Measurements from ENCODE around the gene ENTPD7. TPM values are rescaled to one million over a fixed set of nuclear protein-coding genes. Genes with fewer than 3 reads are reported as not detected.

Gene ENTPD7
- total and polyA plus RNA-seq, 2 of the 8 experiments (the other 6 are each of a cell fraction or from before 2014, with no cell fraction given) = 5.0 to 15.6 TPM

GRCh38 chr10:99731306-99732032 lies 72.2 kb downstream of the ENTPD7 start (continued):
- peak in 1 of 3 experiments; percentile 3; a peak in 1 of 4 replicates for TF ChIP-seq CTCF (IDR thresholded peaks at IDR 0.05; ENCODE audit: control extremely low read depth in 1 of 3, insufficient read depth in 1 of 3, low read depth in 1 of 3, low read length in 3 of 3)
- TF ChIP-seq POLR2A (IDR thresholded peaks at IDR 0.05; ENCODE audit: control extremely low read depth in 1 of 2, low read depth in 2 of 2, low read length in 2 of 2) = no peak
- no peak for TF ChIP-seq CTBP2 (IDR thresholded peaks at IDR 0.05; ENCODE audit: borderline replicate concordance, insufficient read depth, insufficient read length, low read length)
- peak; percentile 64 for TF ChIP-seq SAP30 (IDR thresholded peaks at IDR 0.05; ENCODE audit: insufficient read depth, insufficient replicate concordance, low read length)
- TF ChIP-seq BACH1 (IDR thresholded peaks at IDR 0.05; ENCODE audit: low read length) = no peak
- TF ChIP-seq POLR2AphosphoS5 (IDR thresholded peaks at IDR 0.05; ENCODE audit: low read depth, low read length) = no peak
- no peak for TF ChIP-seq YY1 (IDR thresholded peaks at IDR 0.05; ENCODE audit: low read depth, low read length)
- TF ChIP-seq KDM4A (IDR thresholded peaks at IDR 0.05; ENCODE audit: low read depth, low read length, severe bottlenecking) = peak; percentile 60
- TF ChIP-seq MAX (IDR thresholded peaks at IDR 0.05) = no peak; the same call in 1 of the 2 replicates
- TF ChIP-seq CBX8 (IDR thresholded peaks at IDR 0.05; ENCODE audit: borderline replicate concordance, low read depth, low read length) = no peak
- no peak for TF ChIP-seq NRF1 (IDR thresholded peaks at IDR 0.05; ENCODE audit: low read depth, low read length)
- no peak for TF ChIP-seq ZNF274 (IDR thresholded peaks at IDR 0.05; ENCODE audit: borderline replicate concordance, extremely low read depth, low read length)
- TF ChIP-seq FOSL1 (IDR thresholded peaks at IDR 0.05; ENCODE audit: insufficient read depth, low read depth, low read length) = no peak
- TF ChIP-seq RNF2 (IDR thresholded peaks at IDR 0.05; ENCODE audit: borderline replicate concordance, low read depth, low read length, missing control alignments, poor library complexity, severe bottlenecking) = no peak
- no peak for TF ChIP-seq USF2 (IDR thresholded peaks at IDR 0.05; ENCODE audit: low read length)
- no peak for TF ChIP-seq SIX5 (IDR thresholded peaks at IDR 0.05; ENCODE audit: low read depth, low read length)
- peak in 1 of 2 experiments; percentile 36; a peak in 1 of 4 replicates for TF ChIP-seq HDAC2 (IDR thresholded peaks at IDR 0.05; ENCODE audit: borderline replicate concordance in 1 of 2, low read depth in 2 of 2, low read length in 2 of 2)
- TF ChIP-seq JUND (IDR thresholded peaks at IDR 0.05; ENCODE audit: low read length) = no peak
- no peak for TF ChIP-seq TCF12 (IDR thresholded peaks at IDR 0.05; ENCODE audit: low read depth, low read length)
